ENCODE data around the gene AK3. TPM values are rescaled to one million over a fixed set of nuclear protein-coding genes. Genes with fewer than 3 reads are reported as not detected.

AK3 gene
- total and polyA plus RNA-seq, 10 of the 15 experiments (the other 5 are each of a cell fraction or from before 2014, with no cell fraction given), result 14.2 to 86.6 (median 43.9) TPM

DNA sequence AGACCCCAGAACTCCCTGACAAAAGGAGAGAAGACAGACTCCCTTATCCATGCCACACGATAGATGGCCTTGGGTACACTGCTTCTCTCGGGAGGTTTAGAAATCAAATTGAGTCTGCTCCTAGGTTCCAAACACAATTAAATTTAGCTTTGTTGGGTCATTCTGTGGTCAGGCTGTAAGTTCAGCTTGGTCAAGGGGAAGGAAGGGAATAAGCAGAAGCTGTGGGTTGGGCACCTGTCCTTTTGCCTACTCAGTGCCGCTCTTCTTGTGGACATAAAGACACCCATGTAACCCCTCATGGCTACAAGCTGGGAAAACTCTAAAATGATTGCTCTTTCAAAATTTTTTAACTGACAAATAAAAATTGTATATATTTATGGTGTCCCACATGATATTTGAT is 19.1 kb upstream of the AK3 start:
- POLR2A ChIA-PET, result interaction anchor here (0.7 kb wide), 1 partner anchor 262 kb away, joined by 4 read pairs; no protein-coding TSS in a partner anchor
- H4K20me1 ChIP-seq (ENCODE audit: control insufficient read depth, insufficient read depth), result no peaks in the 10 kb centered on the region
- no peak for TF ChIP-seq ESRRA (IDR thresholded peaks at IDR 0.05; ENCODE audit: low read length)
- TF ChIP-seq, protein P1, sequence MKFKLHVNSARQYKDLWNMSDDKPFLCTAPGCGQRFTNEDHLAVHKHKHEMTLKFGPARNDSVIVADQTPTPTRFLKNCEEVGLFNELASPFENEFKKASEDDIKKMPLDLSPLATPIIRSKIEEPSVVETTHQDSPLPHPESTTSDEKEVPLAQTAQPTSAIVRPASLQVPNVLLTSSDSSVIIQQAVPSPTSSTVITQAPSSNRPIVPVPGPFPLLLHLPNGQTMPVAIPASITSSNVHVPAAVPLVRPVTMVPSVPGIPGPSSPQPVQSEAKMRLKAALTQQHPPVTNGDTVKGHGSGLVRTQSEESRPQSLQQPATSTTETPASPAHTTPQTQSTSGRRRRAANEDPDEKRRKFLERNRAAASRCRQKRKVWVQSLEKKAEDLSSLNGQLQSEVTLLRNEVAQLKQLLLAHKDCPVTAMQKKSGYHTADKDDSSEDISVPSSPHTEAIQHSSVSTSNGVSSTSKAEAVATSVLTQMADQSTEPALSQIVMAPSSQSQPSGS (IDR thresholded peaks at IDR 0.05; ENCODE audit: low read length), result no peak
- no peak for TF ChIP-seq MEF2B (IDR thresholded peaks at IDR 0.05; ENCODE audit: partially characterized antibody, poor library complexity, severe bottlenecking)
- TF ChIP-seq NR2C2 (IDR thresholded peaks at IDR 0.05; ENCODE audit: borderline replicate concordance, control insufficient read depth, insufficient read length, low read depth), result no peak
- no peak for TF ChIP-seq DPF2 (IDR thresholded peaks at IDR 0.05)
- TF ChIP-seq, protein P2, sequence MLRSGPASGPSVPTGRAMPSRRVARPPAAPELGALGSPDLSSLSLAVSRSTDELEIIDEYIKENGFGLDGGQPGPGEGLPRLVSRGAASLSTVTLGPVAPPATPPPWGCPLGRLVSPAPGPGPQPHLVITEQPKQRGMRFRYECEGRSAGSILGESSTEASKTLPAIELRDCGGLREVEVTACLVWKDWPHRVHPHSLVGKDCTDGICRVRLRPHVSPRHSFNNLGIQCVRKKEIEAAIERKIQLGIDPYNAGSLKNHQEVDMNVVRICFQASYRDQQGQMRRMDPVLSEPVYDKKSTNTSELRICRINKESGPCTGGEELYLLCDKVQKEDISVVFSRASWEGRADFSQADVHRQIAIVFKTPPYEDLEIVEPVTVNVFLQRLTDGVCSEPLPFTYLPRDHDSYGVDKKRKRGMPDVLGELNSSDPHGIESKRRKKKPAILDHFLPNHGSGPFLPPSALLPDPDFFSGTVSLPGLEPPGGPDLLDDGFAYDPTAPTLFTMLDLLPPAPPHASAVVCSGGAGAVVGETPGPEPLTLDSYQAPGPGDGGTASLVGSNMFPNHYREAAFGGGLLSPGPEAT (IDR thresholded peaks at IDR 0.05; ENCODE audit: low read depth), result no peak
- no peak for TF ChIP-seq POLR2A (IDR thresholded peaks at IDR 0.05; ENCODE audit: low read depth, low read length)
- TF ChIP-seq BACH1 (IDR thresholded peaks at IDR 0.05; ENCODE audit: borderline replicate concordance), result no peak
- TF ChIP-seq, protein P3, sequence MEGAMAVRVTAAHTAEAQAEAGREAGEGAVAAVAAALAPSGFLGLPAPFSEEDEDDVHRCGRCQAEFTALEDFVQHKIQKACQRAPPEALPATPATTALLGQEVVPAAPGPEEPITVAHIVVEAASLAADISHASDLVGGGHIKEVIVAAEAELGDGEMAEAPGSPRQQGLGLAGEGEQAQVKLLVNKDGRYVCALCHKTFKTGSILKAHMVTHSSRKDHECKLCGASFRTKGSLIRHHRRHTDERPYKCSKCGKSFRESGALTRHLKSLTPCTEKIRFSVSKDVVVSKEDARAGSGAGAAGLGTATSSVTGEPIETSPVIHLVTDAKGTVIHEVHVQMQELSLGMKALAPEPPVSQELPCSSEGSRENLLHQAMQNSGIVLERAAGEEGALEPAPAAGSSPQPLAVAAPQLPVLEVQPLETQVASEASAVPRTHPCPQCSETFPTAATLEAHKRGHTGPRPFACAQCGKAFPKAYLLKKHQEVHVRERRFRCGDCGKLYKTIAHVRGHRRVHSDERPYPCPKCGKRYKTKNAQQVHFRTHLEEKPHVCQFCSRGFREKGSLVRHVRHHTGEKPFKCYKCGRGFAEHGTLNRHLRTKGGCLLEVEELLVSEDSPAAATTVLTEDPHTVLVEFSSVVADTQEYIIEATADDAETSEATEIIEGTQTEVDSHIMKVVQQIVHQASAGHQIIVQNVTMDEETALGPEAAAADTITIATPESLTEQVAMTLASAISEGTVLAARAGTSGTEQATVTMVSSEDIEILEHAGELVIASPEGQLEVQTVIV (IDR thresholded peaks at IDR 0.05; ENCODE audit: borderline replicate concordance, partially characterized antibody), result no peak
- TF ChIP-seq SREBF2 (IDR thresholded peaks at IDR 0.05; ENCODE audit: low read length), result no peak
- no peak for TF ChIP-seq ZNF622 (IDR thresholded peaks at IDR 0.05)
- TF ChIP-seq, protein P4, sequence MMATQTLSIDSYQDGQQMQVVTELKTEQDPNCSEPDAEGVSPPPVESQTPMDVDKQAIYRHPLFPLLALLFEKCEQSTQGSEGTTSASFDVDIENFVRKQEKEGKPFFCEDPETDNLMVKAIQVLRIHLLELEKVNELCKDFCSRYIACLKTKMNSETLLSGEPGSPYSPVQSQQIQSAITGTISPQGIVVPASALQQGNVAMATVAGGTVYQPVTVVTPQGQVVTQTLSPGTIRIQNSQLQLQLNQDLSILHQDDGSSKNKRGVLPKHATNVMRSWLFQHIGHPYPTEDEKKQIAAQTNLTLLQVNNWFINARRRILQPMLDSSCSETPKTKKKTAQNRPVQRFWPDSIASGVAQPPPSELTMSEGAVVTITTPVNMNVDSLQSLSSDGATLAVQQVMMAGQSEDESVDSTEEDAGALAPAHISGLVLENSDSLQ (IDR thresholded peaks at IDR 0.05), result no peak
- TF ChIP-seq MYB (IDR thresholded peaks at IDR 0.05; ENCODE audit: borderline replicate concordance, low read depth, low read length), result no peak
- TF ChIP-seq STAT1 (conservative IDR thresholded peaks at IDR 0.05), result no peak
- no peak for TF ChIP-seq BHLHE40 (IDR thresholded peaks at IDR 0.05; ENCODE audit: borderline replicate concordance in 1 of 2, low read depth in 2 of 2, low read length in 1 of 2)
- no peak for TF ChIP-seq BMI1 (IDR thresholded peaks at IDR 0.05; ENCODE audit: borderline replicate concordance)
- no peak for TF ChIP-seq ZNF274 (IDR thresholded peaks at IDR 0.05; ENCODE audit: insufficient read depth, insufficient read length)
- no peak for TF ChIP-seq IKZF1 (conservative IDR thresholded peaks at IDR 0.05)
- TF ChIP-seq NFYB (IDR thresholded peaks at IDR 0.05; ENCODE audit: insufficient read depth, low read depth, low read length), result no peak

More for the DNA sequence above, 19.1 kb upstream of the AK3 start:
- no peak overlapping the region for H2AFZ ChIP-seq (ENCODE audit: control insufficient read depth, low read depth, low read length)
- BruUV-seq (replicated peaks), result no TSS peak
- DNase-seq (ENCODE audit: low read depth, low spot score) (no peak), ATAC-seq (no peak), FAIRE-seq (no peak)
- intact Hi-C loops (cut with micrococcal nuclease; ENCODE audit: unreplicated experiment), result loop anchor here (5.0 kb wide), 2 partner anchors 72 to 667 kb away; no protein-coding TSS in a partner anchor
- no peaks in the 10 kb centered on the region for H3K36me3 ChIP-seq (ENCODE audit: control insufficient read depth in 2 of 2, insufficient read depth in 2 of 2, low read length in 1 of 2)
- ChIA-PET CTCF (interaction anchor here (0.6 to 7.0 kb wide), 43 partner anchors 9 to 1043 kb away, joined by 3 to 147 read pairs (median 5); partner anchors contain the start of genes JAK2 and SPATA6L), RAD21 (ENCODE audit: unreplicated experiment) (interaction anchor here (0.7 to 6.1 kb wide), 14 partner anchors 28 to 1088 kb away, joined by 3 to 92 read pairs (median 4); partner anchors contain the start of gene JAK2), SMC1A (ENCODE audit: uncharacterized antibody, unreplicated experiment) (interaction anchor here (0.6 to 6.3 kb wide), 17 partner anchors 11 to 840 kb away, joined by 3 to 107 read pairs (median 5); partner anchors contain the start of genes JAK2 and PLGRKT)
- in situ Hi-C loops (cut with MboI), result loop anchor here (5.0 kb wide), 1 partner anchor 832 kb away; no protein-coding TSS in a partner anchor
- no peak overlapping the region for H3K4me2 ChIP-seq (ENCODE audit: control insufficient read depth, insufficient read depth)
- WGBS (ENCODE audit: insufficient coverage, insufficient replicate concordance, low lambda C conversion rate, missing lambda C conversion rate), result 82% methylated on average over 3 of the region's 3 CpGs
- H3K27me3 ChIP-seq (replicated peaks in 1 of 2; ENCODE audit: control insufficient read depth in 2 of 2, insufficient read depth in 2 of 2, low read length in 1 of 2), result no peaks in the 10 kb centered on the region
- no peak overlapping the region for H3K4me3 ChIP-seq
- no peak overlapping the region for H3K27ac ChIP-seq (ENCODE audit: control insufficient read depth, insufficient read depth)
- peaks cover 22% of the 10 kb centered on the region for H3K4me1 ChIP-seq (ENCODE audit: control insufficient read depth, insufficient read depth, low read length)
- no peaks in the 10 kb centered on the region for H3K79me2 ChIP-seq (ENCODE audit: control insufficient read depth, insufficient read depth, low read length)
- no peaks in the 10 kb centered on the region for H3K9me3 ChIP-seq (replicated peaks; ENCODE audit: control insufficient read depth, insufficient read depth, low read length)
- no peak overlapping the region for H3K9ac ChIP-seq (ENCODE audit: control insufficient read depth, insufficient read depth, low read length)
